ENCODE results near the gene SAP30L.

DNA sequence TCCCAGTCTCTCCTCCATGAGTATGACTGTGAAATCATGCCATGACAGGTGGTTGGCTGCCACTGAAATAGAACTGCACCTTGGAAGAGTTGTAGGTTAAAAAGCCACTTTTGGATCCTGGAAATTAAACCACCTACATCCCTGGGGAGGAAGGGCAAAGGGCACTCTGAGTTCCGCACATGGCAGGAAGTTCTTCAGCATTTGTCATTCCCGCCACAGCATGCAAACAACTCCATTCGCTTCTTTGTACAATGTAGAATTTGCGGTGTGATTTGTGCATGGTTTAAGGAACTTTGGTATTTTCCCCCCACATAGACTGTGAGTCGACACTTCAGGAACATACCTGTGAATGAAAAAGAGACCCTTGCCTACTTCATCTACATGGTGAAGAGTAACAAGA lies 9.8 kb downstream of the SAP30L start:
- TF ChIP-seq CTCF (IDR thresholded peaks at IDR 0.05) = no peak
- no peak for TF ChIP-seq POLR2A (IDR thresholded peaks at IDR 0.05)
